ENCODE measurements around the gene RUNX1. TPM values are rescaled to one million over a fixed set of nuclear protein-coding genes. Genes with fewer than 3 reads are reported as not detected.

Gene RUNX1
- total and polyA plus RNA-seq, 2 donors (not counting 3 experiments of a cell fraction or from before 2014, with no cell fraction given): 4.6 to 17.9 TPM

DNA sequence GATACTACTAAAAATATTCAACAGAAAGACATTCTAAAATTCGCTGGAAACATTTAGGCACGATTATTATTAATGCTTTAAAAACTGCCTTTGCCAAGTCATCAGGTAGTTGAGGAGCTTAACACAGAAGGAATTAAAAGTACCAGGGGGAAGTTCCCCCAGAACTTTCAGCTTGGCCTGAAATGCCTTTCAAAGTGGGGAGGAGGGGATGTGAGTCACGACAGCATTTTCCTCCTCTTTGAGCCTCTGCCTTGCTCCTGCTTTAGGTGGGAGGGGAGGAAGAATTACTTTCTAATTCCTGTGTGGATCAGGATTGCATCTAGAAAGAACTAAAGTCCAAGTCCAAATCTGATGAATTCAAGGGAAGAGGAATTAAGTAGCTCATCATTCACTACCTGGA is 196.7 kb downstream of the RUNX1 start:
- H3K36me3 ChIP-seq (ENCODE audit: control insufficient read depth in 2 of 2, extremely low read depth in 1 of 2, insufficient read depth in 2 of 2, low read length in 2 of 2): peaks cover 0 to 10% of the 10 kb centered on the region in 2 experiments
- H3K9me3 ChIP-seq (replicated peaks; ENCODE audit: control insufficient read depth, insufficient read depth, low read length): no peaks in the 10 kb centered on the region
- H2AFZ ChIP-seq (ENCODE audit: low read depth, low read length): no peak overlapping the region
- no peaks in the 10 kb centered on the region for H3K9me1 ChIP-seq (replicated peaks; ENCODE audit: control insufficient read depth, extremely low read depth, insufficient read depth, low read length)
- ChIA-PET CTCF (interaction anchor here (1.0 to 4.4 kb wide), 4 partner anchors 15 to 107 kb away, joined by 3 to 18 read pairs (median 4); no protein-coding TSS in a partner anchor), POLR2A (no interaction called here)
- no peak for DNase-seq (ENCODE audit: low read depth, low spot score)
- no peak overlapping the region for H3K4me3 ChIP-seq (replicated peaks in 1 of 3; ENCODE audit: insufficient read depth in 1 of 3, low read depth in 1 of 3, low read length in 3 of 3)
- H3K9ac ChIP-seq (replicated peaks; ENCODE audit: extremely low read depth, insufficient read depth, low read length): no peak overlapping the region
- H3K27me3 ChIP-seq (ENCODE audit: control insufficient read depth in 2 of 2, insufficient read depth in 2 of 2, low read length in 2 of 2): no peaks in the 10 kb centered on the region
- no TSS peak for BruUV-seq (replicated peaks)
- TF ChIP-seq FOS (IDR thresholded peaks at IDR 0.05; ENCODE audit: borderline replicate concordance, insufficient read depth, low read length) (peak; percentile 32), JUN (IDR thresholded peaks at IDR 0.05; ENCODE audit: borderline replicate concordance, insufficient read depth, insufficient read length, low read depth) (no peak)
- H3K79me2 ChIP-seq (ENCODE audit: control insufficient read depth, insufficient read depth, low read length): peaks cover 10% of the 10 kb centered on the region
- intact Hi-C loops (cut with micrococcal nuclease): no loop called here
- H4K20me1 ChIP-seq (replicated peaks; ENCODE audit: control insufficient read depth, extremely low read depth, insufficient read depth, low read length): no peaks in the 10 kb centered on the region
- peak; percentile 46 for FAIRE-seq
- H3K4me1 ChIP-seq (ENCODE audit: control insufficient read depth, extremely low read depth, insufficient read depth, low read length): peaks cover 5% of the 10 kb centered on the region
- dilution Hi-C loops (cut with MboI; ENCODE audit: extremely low pct_ligation_motif_present, low sequenced_read_pairs): no loop called here
- H3K27ac ChIP-seq (ENCODE audit: insufficient read depth, low read depth, low read length): no peak overlapping the region
- no peak overlapping the region for H3K4me2 ChIP-seq (ENCODE audit: insufficient read depth, low read length)

DNA sequence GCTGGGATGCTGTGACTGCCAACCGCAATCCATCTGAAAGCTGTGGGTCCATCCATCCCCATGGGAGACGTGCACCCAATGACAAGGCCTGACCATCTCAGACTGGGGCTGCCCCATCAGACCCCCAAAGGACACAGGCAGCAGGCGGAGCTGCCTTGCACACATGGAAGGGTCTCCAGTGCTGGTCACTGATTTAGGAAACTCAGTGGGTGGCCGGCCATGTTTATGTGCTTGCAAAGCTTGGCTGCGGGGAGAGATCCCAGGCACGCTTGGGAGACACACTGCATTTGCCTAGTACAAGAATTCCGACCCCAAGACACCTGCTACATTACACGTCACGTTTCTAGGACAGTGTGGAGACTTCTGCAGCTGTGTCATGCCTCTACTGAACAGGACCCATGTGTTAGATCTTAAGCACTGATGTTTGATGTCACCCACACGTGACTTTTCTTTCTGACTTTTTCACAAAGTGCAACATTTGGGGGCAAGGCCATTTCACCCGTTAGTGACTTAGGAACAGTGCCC is 198.9 kb downstream of the RUNX1 start:
- no peak overlapping the region for H3K4me2 ChIP-seq (ENCODE audit: insufficient read depth, low read length)
- no peaks in the 10 kb centered on the region for H3K9me1 ChIP-seq (replicated peaks; ENCODE audit: control insufficient read depth, extremely low read depth, insufficient read depth, low read length)
- H3K27ac ChIP-seq (ENCODE audit: insufficient read depth, low read depth, low read length): no peak overlapping the region
- intact Hi-C loops (cut with micrococcal nuclease): no loop called here
- DNase-seq (ENCODE audit: low read depth, low spot score): no peak
- peaks cover 3% of the 10 kb centered on the region for H4K20me1 ChIP-seq (replicated peaks; ENCODE audit: control insufficient read depth, extremely low read depth, insufficient read depth, low read length)
- no peak for FAIRE-seq
- BruUV-seq (replicated peaks): no TSS peak
- no peak overlapping the region for H3K9ac ChIP-seq (replicated peaks; ENCODE audit: extremely low read depth, insufficient read depth, low read length)
- H3K4me1 ChIP-seq (ENCODE audit: control insufficient read depth, extremely low read depth, insufficient read depth, low read length): peaks cover 21% of the 10 kb centered on the region
- H3K9me3 ChIP-seq (replicated peaks; ENCODE audit: control insufficient read depth, insufficient read depth, low read length): no peaks in the 10 kb centered on the region
- peaks cover 0 to 3% of the 10 kb centered on the region in 2 experiments for H3K36me3 ChIP-seq (ENCODE audit: control insufficient read depth in 2 of 2, extremely low read depth in 1 of 2, insufficient read depth in 2 of 2, low read length in 2 of 2)
- H3K4me3 ChIP-seq (replicated peaks in 1 of 3; ENCODE audit: insufficient read depth in 1 of 3, low read depth in 1 of 3, low read length in 3 of 3): no peak overlapping the region
- ChIA-PET POLR2A (no interaction called here), CTCF (no interaction called here)
- dilution Hi-C loops (cut with MboI; ENCODE audit: extremely low pct_ligation_motif_present, low sequenced_read_pairs): no loop called here
- no peak for TF ChIP-seq JUN (IDR thresholded peaks at IDR 0.05; ENCODE audit: borderline replicate concordance, insufficient read depth, insufficient read length, low read depth)
- no peak for TF ChIP-seq POLR2AphosphoS5 (IDR thresholded peaks at IDR 0.05; ENCODE audit: insufficient read depth, low read depth, low read length)
- TF ChIP-seq MYC (IDR thresholded peaks at IDR 0.05; ENCODE audit: low read depth, low read length): no peak
- no peak for TF ChIP-seq EZH2 (IDR thresholded peaks at IDR 0.05; ENCODE audit: borderline replicate concordance, low read depth, low read length, severe bottlenecking)
- TF ChIP-seq, protein P1, sequence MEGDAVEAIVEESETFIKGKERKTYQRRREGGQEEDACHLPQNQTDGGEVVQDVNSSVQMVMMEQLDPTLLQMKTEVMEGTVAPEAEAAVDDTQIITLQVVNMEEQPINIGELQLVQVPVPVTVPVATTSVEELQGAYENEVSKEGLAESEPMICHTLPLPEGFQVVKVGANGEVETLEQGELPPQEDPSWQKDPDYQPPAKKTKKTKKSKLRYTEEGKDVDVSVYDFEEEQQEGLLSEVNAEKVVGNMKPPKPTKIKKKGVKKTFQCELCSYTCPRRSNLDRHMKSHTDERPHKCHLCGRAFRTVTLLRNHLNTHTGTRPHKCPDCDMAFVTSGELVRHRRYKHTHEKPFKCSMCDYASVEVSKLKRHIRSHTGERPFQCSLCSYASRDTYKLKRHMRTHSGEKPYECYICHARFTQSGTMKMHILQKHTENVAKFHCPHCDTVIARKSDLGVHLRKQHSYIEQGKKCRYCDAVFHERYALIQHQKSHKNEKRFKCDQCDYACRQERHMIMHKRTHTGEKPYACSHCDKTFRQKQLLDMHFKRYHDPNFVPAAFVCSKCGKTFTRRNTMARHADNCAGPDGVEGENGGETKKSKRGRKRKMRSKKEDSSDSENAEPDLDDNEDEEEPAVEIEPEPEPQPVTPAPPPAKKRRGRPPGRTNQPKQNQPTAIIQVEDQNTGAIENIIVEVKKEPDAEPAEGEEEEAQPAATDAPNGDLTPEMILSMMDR (IDR thresholded peaks at IDR 0.05; ENCODE audit: extremely low read depth in 1 of 2, insufficient read depth in 1 of 2, low read depth in 1 of 2, low read length in 2 of 2): no peak
- TF ChIP-seq POLR2A (IDR thresholded peaks at IDR 0.05; ENCODE audit: low read depth, low read length): no peak
- no peak for TF ChIP-seq FOS (IDR thresholded peaks at IDR 0.05; ENCODE audit: borderline replicate concordance, insufficient read depth, low read length)
- no peak for TF ChIP-seq GATA2 (IDR thresholded peaks at IDR 0.05; ENCODE audit: insufficient read depth, insufficient read length, low read depth, low read length)
- TF ChIP-seq, protein P2, sequence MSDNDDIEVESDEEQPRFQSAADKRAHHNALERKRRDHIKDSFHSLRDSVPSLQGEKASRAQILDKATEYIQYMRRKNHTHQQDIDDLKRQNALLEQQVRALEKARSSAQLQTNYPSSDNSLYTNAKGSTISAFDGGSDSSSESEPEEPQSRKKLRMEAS (IDR thresholded peaks at IDR 0.05; ENCODE audit: insufficient read depth, insufficient read length): no peak
- no peaks in the 10 kb centered on the region for H3K27me3 ChIP-seq (ENCODE audit: control insufficient read depth in 2 of 2, insufficient read depth in 2 of 2, low read length in 2 of 2)
- no peak overlapping the region for H2AFZ ChIP-seq (ENCODE audit: low read depth, low read length)
- peaks cover 8% of the 10 kb centered on the region for H3K79me2 ChIP-seq (ENCODE audit: control insufficient read depth, insufficient read depth, low read length)

Measured in endothelial cell of umbilical vein (primary cell).